ENCODE data around the gene LSM14B.
"Not testable (repeated sequence)": the region's sequence is repeated elsewhere in the genome, so short reads cannot be mapped to it uniquely, and the experiment has no call there.

Gene LSM14B

DNA sequence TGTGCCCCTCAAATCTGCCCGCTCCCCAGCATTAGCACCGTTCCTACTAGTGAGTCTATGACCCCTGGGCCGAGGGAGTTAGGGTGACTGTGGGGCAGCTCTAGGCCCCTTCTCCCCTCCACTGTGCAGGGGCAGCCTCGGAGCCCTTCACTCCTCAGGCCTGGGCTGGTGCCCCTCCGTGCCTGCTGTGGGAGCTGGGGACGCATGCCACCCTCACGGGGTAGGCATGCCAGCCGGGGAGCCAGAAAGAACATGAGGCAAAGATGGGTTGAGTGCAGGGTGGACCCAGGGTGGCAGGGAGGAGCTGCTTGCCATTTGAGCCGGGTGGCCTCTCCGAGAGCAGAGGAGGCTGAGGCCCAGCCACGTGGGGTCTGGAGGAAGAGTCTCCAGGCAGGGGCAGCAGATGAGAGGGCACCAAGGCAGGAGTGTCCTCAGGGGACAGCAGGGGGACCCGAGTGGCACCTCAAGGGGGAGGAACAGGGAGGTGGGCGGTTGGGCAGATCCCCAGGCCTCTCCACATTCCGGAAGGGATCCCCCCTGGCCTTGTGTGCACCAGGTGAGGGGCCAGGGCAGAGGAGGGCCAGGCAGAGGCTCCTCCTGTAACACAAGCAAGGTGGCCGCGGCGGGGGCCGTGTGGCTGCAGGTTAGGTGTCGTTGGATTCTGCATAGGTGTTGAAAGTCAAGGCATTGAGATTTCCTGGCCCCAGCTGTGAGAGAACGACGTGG is 18.6 kb upstream of the LSM14B start:
- H3K27ac ChIP-seq = no peak overlapping the region
- TF ChIP-seq, protein P1, sequence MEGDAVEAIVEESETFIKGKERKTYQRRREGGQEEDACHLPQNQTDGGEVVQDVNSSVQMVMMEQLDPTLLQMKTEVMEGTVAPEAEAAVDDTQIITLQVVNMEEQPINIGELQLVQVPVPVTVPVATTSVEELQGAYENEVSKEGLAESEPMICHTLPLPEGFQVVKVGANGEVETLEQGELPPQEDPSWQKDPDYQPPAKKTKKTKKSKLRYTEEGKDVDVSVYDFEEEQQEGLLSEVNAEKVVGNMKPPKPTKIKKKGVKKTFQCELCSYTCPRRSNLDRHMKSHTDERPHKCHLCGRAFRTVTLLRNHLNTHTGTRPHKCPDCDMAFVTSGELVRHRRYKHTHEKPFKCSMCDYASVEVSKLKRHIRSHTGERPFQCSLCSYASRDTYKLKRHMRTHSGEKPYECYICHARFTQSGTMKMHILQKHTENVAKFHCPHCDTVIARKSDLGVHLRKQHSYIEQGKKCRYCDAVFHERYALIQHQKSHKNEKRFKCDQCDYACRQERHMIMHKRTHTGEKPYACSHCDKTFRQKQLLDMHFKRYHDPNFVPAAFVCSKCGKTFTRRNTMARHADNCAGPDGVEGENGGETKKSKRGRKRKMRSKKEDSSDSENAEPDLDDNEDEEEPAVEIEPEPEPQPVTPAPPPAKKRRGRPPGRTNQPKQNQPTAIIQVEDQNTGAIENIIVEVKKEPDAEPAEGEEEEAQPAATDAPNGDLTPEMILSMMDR (conservative IDR thresholded peaks at IDR 0.05) = no peak

DNA sequence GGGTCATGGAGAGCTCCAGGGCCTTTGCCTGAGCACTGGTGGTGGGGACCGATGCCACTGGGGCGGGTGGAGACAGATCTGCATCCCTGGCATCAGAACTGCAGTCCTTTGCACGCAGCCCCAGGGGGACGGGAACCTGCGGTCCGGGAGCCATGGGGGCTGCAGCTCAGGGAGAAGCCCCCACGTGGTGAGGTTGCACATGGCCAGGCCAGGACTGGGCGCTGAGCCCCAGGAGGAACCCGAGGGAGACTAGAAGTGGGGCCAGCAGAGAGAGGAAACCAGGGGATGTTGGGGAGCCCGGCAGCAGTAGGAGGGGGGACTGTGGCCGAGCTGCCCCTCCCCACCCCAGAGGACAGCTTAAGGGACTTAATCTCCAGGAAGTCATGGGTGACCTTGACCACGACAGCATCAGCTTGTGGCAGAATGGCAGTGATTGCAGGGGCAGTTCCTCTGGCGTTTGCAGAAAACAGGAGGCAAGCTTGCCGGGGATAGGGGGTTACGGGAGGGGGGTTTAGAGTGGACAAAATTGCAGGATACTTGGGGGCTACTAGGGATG is 18.0 kb upstream of the LSM14B start:
- TF ChIP-seq, protein P1 (conservative IDR thresholded peaks at IDR 0.05) = no peak
- peak overlapping the region; percentile 65 for H3K27ac ChIP-seq

DNA sequence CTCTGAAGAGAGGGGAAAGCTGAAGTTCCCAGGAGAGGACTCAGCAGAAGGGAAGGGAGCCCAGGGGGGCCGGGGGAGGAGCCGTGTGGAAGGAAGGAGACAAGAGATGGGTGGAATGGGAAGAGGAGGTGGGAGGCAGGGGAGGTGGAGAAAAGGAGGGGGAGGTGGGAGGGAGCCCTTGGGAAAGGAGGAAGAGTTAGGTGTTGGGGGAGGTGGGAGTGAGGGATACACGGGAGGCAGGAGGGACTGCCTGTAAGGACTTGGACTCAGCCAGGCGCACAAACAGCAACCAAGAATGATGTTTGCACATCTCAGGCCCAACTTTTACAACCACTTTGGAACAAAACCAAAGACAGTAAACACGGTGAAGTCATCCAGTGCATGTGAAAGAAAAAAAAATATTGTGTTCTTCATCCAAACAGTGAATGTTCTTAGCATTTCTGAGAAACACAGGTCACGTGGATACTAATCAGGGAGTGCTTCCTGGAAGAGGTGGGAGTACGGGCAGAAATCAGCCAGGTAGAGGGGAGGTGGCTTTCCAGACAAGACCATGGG is 17.4 kb upstream of the LSM14B start:
- TF ChIP-seq, protein P1 (conservative IDR thresholded peaks at IDR 0.05) = no peak
- H3K27ac ChIP-seq = peak overlapping the region; percentile 65

DNA sequence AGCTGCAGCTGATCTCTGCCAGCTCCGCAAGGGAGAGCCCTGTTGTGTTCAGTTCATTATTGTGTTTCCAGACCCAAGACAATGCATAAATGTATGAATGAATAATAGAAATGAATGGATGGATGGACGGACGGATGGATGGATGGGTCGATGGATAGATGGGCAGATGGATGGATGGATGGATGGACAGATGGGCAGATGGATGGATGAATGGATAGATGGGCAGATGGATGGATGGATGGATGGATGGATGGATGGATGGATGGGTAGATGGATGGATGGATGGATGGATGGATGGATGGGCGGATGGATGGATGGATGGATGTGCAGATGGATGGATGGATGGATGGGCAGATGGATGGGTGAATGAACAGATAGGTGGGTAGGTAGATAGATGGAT is 16.7 kb upstream of the LSM14B start:
- TF ChIP-seq, protein P1 (conservative IDR thresholded peaks at IDR 0.05) = no peak
- H3K27ac ChIP-seq = peak overlapping the region; percentile 65

DNA sequence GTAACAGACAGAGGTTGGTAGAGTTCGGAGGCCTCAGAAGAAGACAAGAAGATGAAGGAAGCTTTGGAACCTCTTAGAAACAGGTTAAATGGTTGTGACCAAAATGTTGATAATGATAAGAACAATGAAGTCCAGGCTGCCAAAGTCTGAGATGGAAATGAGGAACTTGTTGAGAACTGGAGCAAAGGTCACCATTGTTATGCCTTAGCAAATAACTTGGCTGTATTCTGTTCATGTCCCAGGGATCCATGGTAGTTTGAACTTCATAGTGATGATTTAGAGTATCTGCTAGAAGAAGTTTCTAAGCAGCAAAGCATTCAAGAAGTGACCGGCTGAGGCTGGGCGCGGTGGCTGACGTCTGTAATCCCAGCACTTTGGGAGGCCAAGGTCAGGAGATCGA is 11.1 kb upstream of the LSM14B start:
- no peak overlapping the region for H3K27ac ChIP-seq
- TF ChIP-seq, protein P1 (conservative IDR thresholded peaks at IDR 0.05) = no peak

DNA sequence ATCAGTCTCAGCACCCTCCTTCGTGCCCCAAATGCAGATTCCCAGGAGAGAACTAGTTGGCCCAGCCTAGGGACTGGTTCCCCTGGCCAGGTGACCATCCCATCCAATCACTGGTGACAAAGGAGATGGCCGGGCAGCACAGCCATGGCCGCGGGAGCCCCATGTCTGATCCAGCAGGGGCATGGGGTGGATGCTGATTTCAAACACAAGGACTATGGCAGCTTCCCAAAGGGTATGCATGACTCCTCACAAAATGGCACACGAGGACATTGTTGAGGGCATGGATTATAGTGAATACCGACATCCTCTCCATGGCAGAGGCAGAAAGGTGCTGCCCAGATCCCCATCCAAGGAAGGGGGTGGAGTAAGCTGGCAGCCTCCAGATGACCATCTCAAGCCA is 9.9 kb upstream of the LSM14B start:
- no peak overlapping the region for H3K27ac ChIP-seq
- TF ChIP-seq, protein P1 (conservative IDR thresholded peaks at IDR 0.05) = no peak

DNA sequence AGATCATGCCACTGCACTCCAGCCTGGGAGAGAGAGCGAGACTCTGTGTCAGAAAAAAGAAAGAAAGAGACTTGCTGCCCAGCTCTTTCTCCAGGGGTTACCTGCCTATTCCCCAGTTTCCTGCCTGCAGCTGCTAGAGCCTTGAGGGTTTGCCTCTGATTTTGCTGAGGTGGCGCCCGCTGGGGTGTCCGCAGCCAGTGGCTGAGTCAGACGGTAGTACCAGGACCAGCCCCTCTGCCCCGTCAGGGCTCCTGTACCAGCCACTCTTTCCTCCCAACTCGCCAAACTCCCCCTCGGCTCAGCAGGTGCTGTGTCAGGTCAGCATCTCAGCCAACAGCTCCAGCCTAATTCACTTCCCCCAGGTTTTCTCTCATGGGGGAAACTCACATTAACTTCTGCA is 7.4 kb upstream of the LSM14B start:
- H3K27ac ChIP-seq = no peak overlapping the region
- TF ChIP-seq, protein P1 (conservative IDR thresholded peaks at IDR 0.05) = no peak

DNA sequence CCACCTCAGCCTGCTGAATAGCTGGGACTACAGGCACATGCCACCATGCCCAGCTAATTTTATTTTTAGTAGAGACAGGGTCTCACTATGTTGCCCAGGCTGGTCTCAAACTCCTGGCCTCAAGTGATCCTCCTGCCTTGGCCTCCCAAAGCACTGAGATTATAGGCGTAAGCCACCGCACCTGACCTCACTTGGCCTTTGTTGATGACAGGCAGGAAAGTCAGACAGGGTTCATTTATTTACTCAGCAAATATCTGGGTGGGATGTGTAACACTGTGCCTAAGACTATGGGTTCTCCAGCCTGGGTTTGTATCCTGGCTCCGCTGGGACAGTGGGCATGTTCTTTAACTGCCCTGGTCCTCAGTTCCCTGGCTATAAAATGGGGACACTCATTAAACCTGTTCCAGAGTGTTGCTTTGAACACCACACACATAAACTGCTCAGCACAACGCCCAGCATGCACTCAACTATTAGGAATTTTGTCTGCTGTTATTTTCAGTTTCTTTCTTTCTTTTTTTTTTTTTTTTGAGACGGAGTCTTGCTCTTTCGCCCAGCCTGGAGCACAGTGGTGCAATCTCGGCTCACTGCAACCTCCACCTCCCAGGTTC is 6.4 kb upstream of the LSM14B start:
- not testable (repeated sequence) for H3K27ac ChIP-seq

Measured in VCaP (cell line).